Brain microvascular endothelial cell (primary cell): ENCODE results near the gene MATK.

Experiments used
- DNase-seq: peaks from one replicate; pipeline ENCODE4 v3.0.0-alpha.2; 2020
- H3K27ac ChIP-seq: fragments of 250-450 bp; sonication (Bioruptor Pico); 2 replicates; pipeline ENCODE4 v1.5.1; 2020; ENCODE audit warnings: mild to moderate bottlenecking, moderate library complexity
- H3K27me3 ChIP-seq: fragments of 250-450 bp; sonication (Bioruptor Pico); replicated peaks from 2 replicates; pipeline ENCODE4 v1.5.1; 2020; ENCODE audit warnings: mild to moderate bottlenecking
- H3K36me3 ChIP-seq: fragments of 250-450 bp; sonication (Bioruptor Pico); replicated peaks from 2 replicates; pipeline ENCODE4 v1.5.1; 2020; ENCODE audit warnings: mild to moderate bottlenecking
- H3K4me3 ChIP-seq: 2 replicates; pipeline ENCODE4 v1.5.1; 2011; ENCODE audit warnings: low read depth, mild to moderate bottlenecking, control low read depth, low read length, moderate library complexity
- CTCF ChIP-seq: IDR thresholded peaks from 2 replicates; pipeline ENCODE4 v1.5.1; 2011; ENCODE audit warnings: low read depth, mild to moderate bottlenecking, moderate library complexity, low read length, control low read depth, inconsistent platforms; ENCODE audit errors: missing control alignments
- in situ Hi-C: cut with HindIII; loops from 2 replicates; pipeline ENCODE4 v1.10.0; 2017; ENCODE audit warnings: low sequenced_read_pairs, low pct_ligation_motif_present

Gene MATK

GRCh38 chr19:3746371-3747056 is 39.7 kb downstream of the MATK start:
- peaks cover 19% of the 10 kb centered on the region for H3K36me3 ChIP-seq
- in situ Hi-C loops: no loop called here
- H3K27ac ChIP-seq: no peak overlapping the region
- no peak overlapping the region for H3K4me3 ChIP-seq
- no peaks in the 10 kb centered on the region for H3K27me3 ChIP-seq
- DNase-seq: no peak
- TF ChIP-seq CTCF: no peak

GRCh38 chr19:3745363-3746045 is 40.7 kb downstream of the MATK start:
- DNase-seq: no peak
- no peak for TF ChIP-seq CTCF
- in situ Hi-C loops: no loop called here
- H3K4me3 ChIP-seq: no peak overlapping the region
- peaks cover 10% of the 10 kb centered on the region for H3K36me3 ChIP-seq
- no peak overlapping the region for H3K27ac ChIP-seq
- no peaks in the 10 kb centered on the region for H3K27me3 ChIP-seq

DNA sequence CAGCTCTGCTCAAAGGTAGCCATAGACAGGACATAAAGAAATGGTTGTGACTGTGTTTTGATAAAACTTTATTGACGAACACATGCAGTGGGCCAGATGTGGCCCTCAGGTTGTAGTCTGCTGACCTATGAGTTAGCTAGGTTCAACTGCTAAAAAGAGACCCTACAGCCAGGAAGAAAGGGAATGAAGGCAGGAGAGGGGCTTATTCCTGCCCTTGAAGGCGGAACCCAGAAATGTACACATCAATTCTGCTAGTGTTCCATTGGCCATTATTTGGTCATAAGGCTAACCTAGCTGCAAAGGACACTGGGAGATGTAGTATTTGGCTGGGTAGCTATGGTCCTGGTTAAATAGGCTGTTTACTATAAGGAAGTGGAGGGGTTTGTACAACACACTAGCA is 42.7 kb downstream of the MATK start:
- in situ Hi-C loops: no loop called here
- H3K4me3 ChIP-seq: no peak overlapping the region
- H3K27ac ChIP-seq: no peak overlapping the region
- H3K36me3 ChIP-seq: no peaks in the 10 kb centered on the region
- DNase-seq: peak; percentile 28
- no peak for TF ChIP-seq CTCF
- no peaks in the 10 kb centered on the region for H3K27me3 ChIP-seq

- no peak for DNase-seq
- Histone ChIP-seq H3K27me3 (no peaks in the 10 kb centered on the region), H3K4me3 (no peak overlapping the region), H3K27ac (no peak overlapping the region), H3K36me3 (no peaks in the 10 kb centered on the region)
- no peak for TF ChIP-seq CTCF
- in situ Hi-C loops: no loop called here
Measured at GRCh38 chr19:3740431-3740830, 45.8 kb downstream of the MATK start.

DNA sequence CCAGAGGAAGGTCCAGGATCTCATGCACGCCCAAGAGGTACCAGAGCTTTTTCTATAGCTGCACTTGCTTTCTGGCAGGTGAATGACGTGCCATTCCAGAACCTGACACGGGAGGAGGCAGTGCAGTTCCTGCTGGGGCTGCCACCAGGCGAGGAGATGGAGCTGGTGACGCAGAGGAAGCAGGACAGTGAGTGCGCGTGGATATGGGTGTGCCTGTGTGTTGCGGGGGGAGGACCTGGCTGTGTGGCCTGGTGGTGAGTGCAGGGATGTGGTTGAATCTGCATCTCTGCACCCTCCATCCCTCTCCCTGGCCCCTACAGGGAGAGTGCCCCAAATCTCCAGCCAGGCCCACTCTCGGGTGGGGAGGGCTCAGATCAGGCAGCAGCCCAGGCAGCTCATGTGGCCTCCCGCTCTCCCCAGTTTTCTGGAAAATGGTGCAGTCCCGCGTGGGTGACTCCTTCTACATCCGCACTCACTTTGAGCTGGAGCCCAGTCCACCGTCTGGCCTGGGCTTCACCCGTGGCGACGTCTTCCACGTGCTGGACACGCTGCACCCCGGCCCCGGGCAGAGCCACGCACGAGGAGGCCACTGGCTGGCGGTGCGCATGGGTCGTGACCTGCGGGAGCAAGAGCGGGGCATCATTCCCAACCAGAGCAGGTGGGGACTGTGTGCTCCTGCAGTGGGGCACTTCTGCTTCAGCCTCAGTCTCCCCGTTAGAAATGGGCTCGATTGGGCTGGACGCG is 47.5 kb downstream of the MATK start:
- H3K27ac ChIP-seq: no peak overlapping the region
- no peak for TF ChIP-seq CTCF

More for the DNA sequence above, 47.5 kb downstream of the MATK start:
- no peak for DNase-seq
- in situ Hi-C loops: no loop called here
- Histone ChIP-seq H3K4me3 (no peak overlapping the region), H3K27me3 (no peaks in the 10 kb centered on the region), H3K36me3 (no peaks in the 10 kb centered on the region)
